Stomach (tissue), 9 donors: ENCODE data around the gene BBS4. TPM values are rescaled to one million over a fixed set of nuclear protein-coding genes. Genes with fewer than 3 reads are reported as not detected.
"Not testable (repeated sequence)": the region's sequence is repeated elsewhere in the genome, so short reads cannot be mapped to it uniquely, and the experiment has no call there.

ENCODE experiments used
- DNase-seq, 2 donors: peaks; one replicate each; pipeline versions ENCODE4 v3.0.0 to v3.0.0-alpha.2; 2013 to 2019
- H3K27ac ChIP-seq, 5 donors: fragments of 200-600 bp in 4 of 5; sonication (generic) in 4 of 5; one replicate each; pipeline ENCODE4 v1.5.1; 2013 to 2019; ENCODE audit warnings: mild to moderate bottlenecking in 1 of 5, moderate library complexity in 1 of 5
- H3K27me3 ChIP-seq, 3 donors: fragments of 200-600 bp; sonication (generic); one replicate each; pipeline ENCODE4 v1.5.1; 2017 to 2019; ENCODE audit warnings: mixed run types in 1 of 3
- H3K36me3 ChIP-seq, 4 donors: fragments of 200-600 bp; sonication (generic); 1 replicate in 3 of 4; 2 replicates in 1 of 4; pipeline ENCODE4 v1.5.1; 2016 to 2019
- H3K4me1 ChIP-seq, 4 donors: fragments of 200-600 bp; sonication (generic); one replicate each; pipeline ENCODE4 v1.5.1; 2016 to 2019
- H3K4me3 ChIP-seq, 4 donors: fragments of 200-600 bp; sonication (generic) in 3 of 4; one replicate each; pipeline ENCODE4 v1.5.1; 2016 to 2019; ENCODE audit warnings: mild to moderate bottlenecking in 1 of 4
- H3K9me3 ChIP-seq, 4 donors: fragments of 200-600 bp; sonication (generic); one replicate each; pipeline ENCODE4 v1.5.1; 2016 to 2019
- CTCF ChIP-seq, 7 experiments: fragments of 450-650 bp in 4 of 7; fragments of 200-600 bp in 3 of 7; sonication (generic) in 3 of 7; IDR thresholded peaks; one replicate each; pipeline ENCODE4 v1.5.1; 2016 to 2019; ENCODE audit warnings: antibody characterized with exemption in 7 of 7, control low read depth in 2 of 7, mild to moderate bottlenecking in 1 of 7
- EP300 ChIP-seq: sonication (generic); formaldehyde crosslinking; IDR thresholded peaks from one replicate; pipeline ENCODE4 v1.6.1; 2017; ENCODE audit warnings: antibody characterized with exemption
- POLR2A ChIP-seq, 4 donors: fragments of 450-650 bp; IDR thresholded peaks; one replicate each; pipeline ENCODE4 v1.6.1; 2016; ENCODE audit warnings: antibody characterized with exemption in 4 of 4, control low read depth in 2 of 4, mild to moderate bottlenecking in 1 of 4, moderate library complexity in 1 of 4
- POLR2AphosphoS5 ChIP-seq, 3 donors: sonication (generic); formaldehyde crosslinking; IDR thresholded peaks; one replicate each; pipeline ENCODE4 v1.6.1; 2016; ENCODE audit warnings: antibody characterized with exemption in 3 of 3
- WGBS, 5 donors: extraction: QIAGEN DNeasy Blood & Tissue Kit in 3 of 5; methylation state at CpG; one replicate each; pipeline versions ENCODE4 v1.1.5 to v1.1.7; 2013 to 2018; 5-methylcytosine and 5-hydroxymethylcytosine counted together
- intact Hi-C: fragments of 100-400 bp; cut with DNase I; formaldehyde crosslinking; loops from one replicate; pipeline ENCODE4 v1.15.1; 2023; ENCODE audit warnings: low total_unique reads
- polyA plus RNA-seq, 3 donors: library from polyadenylated mRNA; stranded (reverse); fragments of 200-250 nt; gene quantifications; one replicate each; pipeline ENCODE4 v1.2.3, GENCODE V29; 2013
- total RNA-seq, 5 donors: library from RNA; depleted of rRNA; stranded (reverse); fragments of >200 nt; gene quantifications; one replicate each; pipeline versions ENCODE4 v1.1.0 to v1.2.3, GENCODE V29; 2014 to 2016
- donor health status: healthy with polysubstance abuse.
- donor health status: Bipolar disorder and iron deficiency.
- donor health status: healthy.

Gene BBS4
- total and polyA plus RNA-seq, 8 donors: 4.3 to 53.1 (median 17.5) TPM

GRCh38 chr15:72690938-72691337 lies 4.9 kb downstream of the BBS4 start:
- intact Hi-C loops: no loop called here
- TF ChIP-seq POLR2A (IDR thresholded peaks at IDR 0.05): no peak
- no peak for TF ChIP-seq EP300
- TF ChIP-seq POLR2AphosphoS5 (IDR thresholded peaks at IDR 0.05): no peak
- TF ChIP-seq CTCF (IDR thresholded peaks at IDR 0.05): no peak
- Histone ChIP-seq H3K4me3 (no peak overlapping the region), H3K27ac (no peak overlapping the region), H3K9me3 (no peaks in the 10 kb centered on the region), H3K4me1 (peaks cover 4 to 13% (median 10%) of the 10 kb centered on the region in 4 donors), H3K27me3 (no peaks in the 10 kb centered on the region), H3K36me3 (no peaks in the 10 kb centered on the region)
- WGBS, 5 donors: 83 to 91% (median 85%) methylated on average over 5 of the region's 5 CpGs
- DNase-seq: no peak

GRCh38 chr15:72698938-72699337 lies 12.9 kb downstream of the BBS4 start:
- no peaks in the 10 kb centered on the region for H3K4me1 ChIP-seq
- no peak overlapping the region for H3K4me3 ChIP-seq
- H3K27me3 ChIP-seq: no peaks in the 10 kb centered on the region
- intact Hi-C loops: no loop called here
- H3K9me3 ChIP-seq: no peaks in the 10 kb centered on the region
- 80 to 91% (median 86%) methylated on average over 5 of the region's 5 CpGs for WGBS, 5 donors
- no peaks in the 10 kb centered on the region for H3K36me3 ChIP-seq
- H3K27ac ChIP-seq: no peak overlapping the region
- TF ChIP-seq CTCF (IDR thresholded peaks at IDR 0.05): no peak
- TF ChIP-seq POLR2AphosphoS5 (IDR thresholded peaks at IDR 0.05): no peak
- no peak for TF ChIP-seq POLR2A (IDR thresholded peaks at IDR 0.05)
- TF ChIP-seq EP300: no peak
- no peak for DNase-seq

GRCh38 chr15:72700076-72700475 lies 14.1 kb downstream of the BBS4 start:
- 84 to 93% (median 91%) methylated on average over 9 of the region's 9 CpGs for whole genome bisulfite sequencing, 5 donors

GRCh38 chr15:72706266-72706665 lies 20.3 kb downstream of the BBS4 start:
- no peak overlapping the region for H3K4me3 ChIP-seq
- intact Hi-C loops: no loop called here
- DNase-seq: no peak
- peaks cover 0 to 16% (median 0%) of the 10 kb centered on the region in 4 donors for H3K4me1 ChIP-seq
- no peak overlapping the region for H3K27ac ChIP-seq
- 92 to 97% (median 94%) methylated on average over 11 of the region's 11 CpGs for WGBS, 5 donors
- H3K27me3 ChIP-seq: no peaks in the 10 kb centered on the region
- TF ChIP-seq POLR2A (IDR thresholded peaks at IDR 0.05): no peak
- TF ChIP-seq POLR2AphosphoS5 (IDR thresholded peaks at IDR 0.05): no peak
- no peak for TF ChIP-seq EP300
- no peaks in the 10 kb centered on the region for H3K9me3 ChIP-seq
- H3K36me3 ChIP-seq: peaks cover 0 to 12% (median 7%) of the 10 kb centered on the region in 4 donors

More at GRCh38 chr15:72700076-72700475, 14.1 kb downstream of the BBS4 start:
- no peak overlapping the region for H3K27ac ChIP-seq
- no peaks in the 10 kb centered on the region for H3K36me3 ChIP-seq
- intact Hi-C loops: no loop called here
- H3K4me1 ChIP-seq: no peaks in the 10 kb centered on the region
- no peak for DNase-seq
- H3K4me3 ChIP-seq: no peak overlapping the region
- no peaks in the 10 kb centered on the region for H3K9me3 ChIP-seq
- H3K27me3 ChIP-seq: no peaks in the 10 kb centered on the region
- TF ChIP-seq EP300 (no peak), POLR2A (IDR thresholded peaks at IDR 0.05) (no peak), CTCF (IDR thresholded peaks at IDR 0.05) (no peak), POLR2AphosphoS5 (IDR thresholded peaks at IDR 0.05) (no peak)

GRCh38 chr15:72708551-72709303 lies 22.7 kb downstream of the BBS4 start:
- DNase-seq, intact Hi-C loops, H3K4me3 ChIP-seq, H3K27ac ChIP-seq, H3K27me3 ChIP-seq, H3K9me3 ChIP-seq: not testable (repeated sequence)
- WGBS, 5 donors: 78 to 88% (median 83%) methylated on average over 8 of the region's 8 CpGs
- peaks cover 0 to 16% (median 0%) of the 10 kb centered on the region in 4 donors for H3K4me1 ChIP-seq
- peaks cover 0 to 33% (median 30%) of the 10 kb centered on the region in 4 donors for H3K36me3 ChIP-seq
